ENCODE data around the gene TST. TPM values are rescaled to one million over a fixed set of nuclear protein-coding genes. Genes with fewer than 3 reads are reported as not detected.

Gene TST
- total RNA-seq, 1 donor from 2014 or later = 10.4 TPM

DNA sequence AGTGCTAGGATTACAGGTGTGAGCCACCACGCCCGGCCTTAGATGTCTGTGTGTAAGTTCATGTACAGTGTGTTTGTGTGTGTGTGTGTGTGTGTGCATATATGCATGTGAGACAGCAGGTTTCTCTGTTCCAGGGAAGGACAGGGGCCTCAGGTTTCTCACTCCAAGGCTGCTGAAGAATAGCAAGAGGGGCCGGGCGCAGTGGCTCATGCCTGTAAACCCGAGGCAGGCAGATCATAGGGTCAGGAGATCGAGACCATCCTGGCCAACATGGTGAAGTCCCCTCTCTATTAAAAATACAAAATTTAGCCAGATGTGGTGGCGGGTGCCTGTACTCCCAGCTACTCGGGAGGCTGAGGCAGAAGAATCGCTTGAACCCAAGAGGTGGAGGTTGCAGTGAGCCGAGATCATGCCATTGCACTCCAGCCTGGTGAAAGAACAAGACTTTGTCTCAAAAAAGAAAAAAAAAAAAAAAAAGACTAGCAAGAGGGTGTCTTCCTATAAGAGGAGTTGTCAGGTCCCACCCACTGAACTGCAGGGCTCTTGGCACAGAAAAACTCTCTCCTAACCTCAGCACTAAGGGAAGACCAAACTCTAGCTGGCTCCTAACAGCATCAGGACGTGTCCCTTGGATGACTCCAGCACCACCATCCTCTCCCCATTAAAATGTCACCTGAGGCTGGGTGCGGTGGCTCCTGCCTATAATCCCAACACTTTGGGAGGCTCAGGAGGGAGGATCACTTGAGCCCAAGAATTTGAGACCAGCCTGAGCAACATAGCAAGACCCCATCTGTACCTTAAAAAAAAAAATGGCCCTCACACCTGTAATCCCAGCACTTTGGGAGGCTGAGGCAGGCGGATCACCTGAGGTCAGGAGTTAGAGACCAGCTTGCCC lies 40.0 kb downstream of the TST start:
- no peaks in the 10 kb centered on the region for H3K36me3 Mint-ChIP-seq (ENCODE audit: unreplicated experiment)
- no peak overlapping the region for H3K4me3 Mint-ChIP-seq (ENCODE audit: unreplicated experiment)
- H3K27ac Mint-ChIP-seq (ENCODE audit: unreplicated experiment) = no peak overlapping the region
- H3K27me3 Mint-ChIP-seq (ENCODE audit: unreplicated experiment) = no peaks in the 10 kb centered on the region
- H3K9me3 Mint-ChIP-seq (ENCODE audit: unreplicated experiment) = peaks cover 3% of the 10 kb centered on the region
- peaks cover 7% of the 10 kb centered on the region for H3K4me1 Mint-ChIP-seq (ENCODE audit: low read depth, unreplicated experiment)
- no peak for TF ChIP-seq CTCF (IDR thresholded peaks at IDR 0.05; ENCODE audit: partially characterized antibody, unreplicated experiment)
- DNase-seq = no peak

DNA sequence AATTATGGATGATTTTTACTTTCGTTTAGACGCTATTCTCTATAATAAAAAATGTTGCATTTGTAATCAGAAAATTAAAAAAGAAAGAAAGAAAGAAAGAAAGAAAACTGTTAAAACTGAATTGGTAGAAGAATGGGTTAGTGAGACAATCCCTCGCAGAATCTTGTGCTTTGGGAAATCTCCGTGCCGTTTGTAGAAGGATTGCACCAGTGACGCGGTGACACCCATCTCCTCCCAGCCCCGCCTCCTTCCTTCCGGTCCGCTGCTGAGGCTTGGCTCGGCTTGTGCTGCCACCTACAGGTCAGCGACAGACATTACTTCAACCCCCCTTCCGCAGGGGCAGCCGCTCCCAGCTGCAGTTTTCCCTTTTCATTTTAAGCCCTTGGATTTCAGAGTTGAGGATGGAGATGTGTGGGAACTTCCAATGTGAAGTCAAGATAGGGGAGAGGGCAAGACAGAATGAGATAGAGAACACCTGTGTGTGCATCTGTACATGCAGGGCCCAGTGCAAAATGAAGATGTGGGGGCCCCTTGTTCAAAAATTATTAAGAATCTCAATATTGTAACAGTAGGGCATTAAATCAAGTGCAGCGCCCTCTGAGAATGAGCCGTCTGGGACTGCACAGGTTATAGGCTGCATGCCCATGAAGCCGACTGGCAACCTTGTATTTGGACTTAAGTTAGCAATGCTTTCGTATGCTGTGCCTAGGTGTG lies 41.1 kb downstream of the TST start:
- H3K4me3 Mint-ChIP-seq (ENCODE audit: unreplicated experiment) = peak overlapping the region; percentile 89
- TF ChIP-seq CTCF (IDR thresholded peaks at IDR 0.05; ENCODE audit: partially characterized antibody, unreplicated experiment) = peak; percentile 91

DNA sequence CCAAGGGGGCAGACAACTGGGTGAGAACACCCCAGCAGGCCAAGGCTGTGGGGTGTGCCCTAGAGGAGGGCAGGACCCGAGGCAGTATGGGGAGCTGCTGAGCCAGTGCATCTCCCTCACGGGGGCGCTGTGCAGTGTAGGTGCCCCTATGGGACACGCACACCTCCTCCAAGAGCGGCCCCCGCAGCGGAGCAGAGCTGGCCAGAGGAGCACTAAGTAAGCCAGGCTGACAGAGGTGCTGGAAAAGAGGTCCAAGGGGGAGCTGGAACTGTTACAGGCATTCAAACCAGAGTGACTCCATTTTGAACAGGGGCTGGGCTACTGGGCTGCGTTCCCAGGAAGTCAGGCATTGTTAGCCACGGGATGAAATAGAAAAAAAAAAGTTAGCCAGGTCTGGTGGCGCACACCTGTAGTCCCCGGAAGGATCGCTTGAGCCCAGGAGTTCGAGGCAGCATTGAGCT lies 41.8 kb downstream of the TST start:
- H3K9me3 Mint-ChIP-seq (ENCODE audit: unreplicated experiment) = peaks cover 1% of the 10 kb centered on the region
- H3K27me3 Mint-ChIP-seq (ENCODE audit: unreplicated experiment) = no peaks in the 10 kb centered on the region
- no peaks in the 10 kb centered on the region for H3K36me3 Mint-ChIP-seq (ENCODE audit: unreplicated experiment)
- no peak overlapping the region for H3K27ac Mint-ChIP-seq (ENCODE audit: unreplicated experiment)
- H3K4me3 Mint-ChIP-seq (ENCODE audit: unreplicated experiment) = peak overlapping the region; percentile 89
- H3K4me1 Mint-ChIP-seq (ENCODE audit: low read depth, unreplicated experiment) = peaks cover 7% of the 10 kb centered on the region
- TF ChIP-seq CTCF (IDR thresholded peaks at IDR 0.05; ENCODE audit: partially characterized antibody, unreplicated experiment) = no peak
- DNase-seq = peak; percentile 49

More for the DNA sequence above, 41.1 kb downstream of the TST start:
- Mint-ChIP-seq H3K9me3 (ENCODE audit: unreplicated experiment) (peaks cover 3% of the 10 kb centered on the region), H3K4me1 (ENCODE audit: low read depth, unreplicated experiment) (peaks cover 7% of the 10 kb centered on the region), H3K36me3 (ENCODE audit: unreplicated experiment) (no peaks in the 10 kb centered on the region), H3K27me3 (ENCODE audit: unreplicated experiment) (no peaks in the 10 kb centered on the region), H3K27ac (ENCODE audit: unreplicated experiment) (no peak overlapping the region)
- peak; percentile 93 for DNase-seq

- H3K4me3 Mint-ChIP-seq (ENCODE audit: unreplicated experiment) = no peak overlapping the region
- H3K9me3 Mint-ChIP-seq (ENCODE audit: unreplicated experiment) = peaks cover 1% of the 10 kb centered on the region
- TF ChIP-seq CTCF (IDR thresholded peaks at IDR 0.05; ENCODE audit: partially characterized antibody, unreplicated experiment) = no peak
- no peaks in the 10 kb centered on the region for H3K27me3 Mint-ChIP-seq (ENCODE audit: unreplicated experiment)
- H3K36me3 Mint-ChIP-seq (ENCODE audit: unreplicated experiment) = no peaks in the 10 kb centered on the region
- H3K4me1 Mint-ChIP-seq (ENCODE audit: low read depth, unreplicated experiment) = peaks cover 6% of the 10 kb centered on the region
- no peak for DNase-seq
- no peak overlapping the region for H3K27ac Mint-ChIP-seq (ENCODE audit: unreplicated experiment)
These were observed 42.6 kb downstream of the TST start for GRCh38 chr22:36976606-36977005.
